GM19240 (cell line): ENCODE data around the gene MYH7.
"Not testable (repeated sequence)": the region's sequence is repeated elsewhere in the genome, so short reads cannot be mapped to it uniquely, and the experiment has no call there.

Experiments
- DNase-seq: peaks from one replicate; pipeline ENCODE4 v3.0.0; 2011; ENCODE audit warnings: low spot score; ENCODE audit not compliant: insufficient read length

The MYH7 gene

DNA sequence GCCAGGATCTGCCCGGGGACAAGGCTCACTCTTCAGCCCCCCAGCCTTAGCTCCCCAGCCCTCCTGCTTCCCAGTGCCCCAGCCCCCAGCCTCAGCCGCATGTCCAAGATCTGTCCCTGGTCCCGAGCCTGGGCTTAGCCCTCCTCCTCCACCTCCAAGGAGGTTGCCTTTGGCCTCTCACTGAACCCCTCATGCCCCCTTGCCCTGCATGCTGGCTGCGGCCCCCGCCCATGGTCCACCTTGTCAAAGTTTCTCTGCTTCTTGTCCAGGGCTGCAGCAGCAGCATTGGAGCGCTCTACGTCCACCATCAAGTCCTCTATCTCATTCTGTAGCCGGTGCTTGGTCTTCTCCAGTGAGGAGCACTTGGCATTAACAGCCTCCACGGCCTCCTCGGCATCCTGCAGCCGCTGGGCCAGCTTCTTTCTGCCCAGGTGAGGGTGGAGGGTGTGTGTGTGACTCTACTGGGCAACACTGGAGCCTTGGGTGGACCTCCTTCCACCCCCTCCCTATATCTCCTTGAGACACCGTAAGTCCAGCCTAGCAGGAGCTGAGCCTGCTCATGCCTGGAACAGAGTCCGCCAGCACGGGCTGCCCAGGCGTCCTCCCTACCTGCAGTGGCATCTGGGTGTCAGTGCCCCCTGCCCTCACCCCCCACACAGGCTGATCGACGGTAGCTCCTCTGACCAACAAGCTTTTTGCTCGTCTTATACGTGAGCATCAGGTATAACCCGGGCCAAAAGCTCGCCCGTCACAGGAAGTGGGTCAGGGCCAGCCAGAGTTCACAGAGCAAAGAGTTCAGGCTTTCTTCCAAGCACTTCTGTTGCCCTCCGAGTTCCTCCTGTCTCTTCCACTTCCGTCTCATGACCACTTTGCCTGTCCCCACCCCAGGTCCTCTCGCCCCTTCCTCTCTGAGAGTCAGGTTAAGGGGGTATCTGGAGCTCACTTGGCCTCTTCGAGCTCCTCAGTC is 47.3 kb downstream of the MYH7 start:
- no peak for DNase-seq

DNA sequence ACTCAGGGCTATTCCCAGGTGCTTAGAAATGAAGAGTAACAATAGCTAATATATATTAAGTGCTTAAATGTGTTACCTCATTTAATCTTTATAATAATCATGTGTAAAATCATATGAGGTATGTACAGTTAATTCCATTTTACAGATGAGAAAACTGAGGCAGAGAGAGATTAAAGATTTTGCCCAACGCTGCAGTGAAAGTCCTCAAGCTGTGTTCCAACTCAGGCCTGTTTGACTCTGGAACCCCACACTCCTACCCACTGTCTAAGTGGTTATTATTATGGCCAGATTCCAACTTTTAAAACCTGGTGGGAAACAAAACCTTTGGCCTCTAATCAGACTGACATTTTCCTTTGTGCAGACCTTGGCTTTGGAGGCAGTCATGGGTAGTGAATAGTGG is 48.5 kb downstream of the MYH7 start:
- no peak for DNase-seq

DNA sequence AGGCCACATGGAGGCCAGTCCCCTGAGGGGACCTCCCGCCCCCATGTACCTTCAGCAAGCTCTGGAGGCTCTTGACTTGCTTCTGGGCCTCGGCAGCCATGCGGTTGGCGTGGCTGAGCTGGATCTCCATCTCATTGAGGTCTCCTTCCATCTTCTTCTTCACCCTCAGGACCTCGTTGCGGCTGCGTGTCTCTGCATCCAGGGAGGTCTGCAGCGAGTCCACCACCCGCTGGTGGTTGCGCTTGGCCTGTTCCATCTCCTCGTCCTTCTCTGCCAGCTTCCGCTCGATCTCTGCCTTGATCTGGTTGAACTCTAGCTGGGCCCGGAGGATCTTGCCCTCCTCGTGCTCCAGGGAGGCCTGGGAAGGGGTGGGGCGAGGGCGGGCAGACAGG is 49.2 kb downstream of the MYH7 start:
- DNase-seq: not testable (repeated sequence)

DNA sequence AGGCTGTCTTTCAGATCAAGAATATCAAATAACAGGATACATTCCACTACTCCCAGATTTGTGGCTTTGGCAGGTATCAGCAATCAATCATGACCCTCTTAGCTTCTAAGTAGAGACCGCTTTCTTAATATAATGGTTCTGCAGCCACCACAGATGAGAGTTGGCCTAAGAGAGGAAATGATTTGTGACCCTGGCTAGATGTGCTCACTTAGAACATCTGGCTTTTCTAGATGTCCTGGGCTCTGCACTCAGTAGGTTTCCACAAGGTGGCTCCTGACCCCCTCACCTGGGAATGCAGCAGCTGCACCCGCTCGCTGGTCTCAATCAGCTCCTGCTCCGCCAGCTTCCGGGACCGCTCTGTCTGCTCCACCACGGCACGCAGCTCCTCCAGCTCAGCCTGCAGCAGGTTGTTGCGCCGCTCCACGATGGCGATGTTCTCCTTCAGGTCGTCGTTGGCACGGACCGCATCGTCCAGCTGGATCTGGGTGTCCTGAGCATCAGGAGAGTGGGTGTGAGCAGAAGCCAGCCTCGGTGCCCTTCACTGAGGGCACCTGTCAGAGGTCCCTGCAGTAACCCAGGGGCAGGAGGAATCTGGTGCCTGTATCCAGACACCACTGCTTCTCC is 49.7 kb downstream of the MYH7 start:
- DNase-seq: no peak

DNA sequence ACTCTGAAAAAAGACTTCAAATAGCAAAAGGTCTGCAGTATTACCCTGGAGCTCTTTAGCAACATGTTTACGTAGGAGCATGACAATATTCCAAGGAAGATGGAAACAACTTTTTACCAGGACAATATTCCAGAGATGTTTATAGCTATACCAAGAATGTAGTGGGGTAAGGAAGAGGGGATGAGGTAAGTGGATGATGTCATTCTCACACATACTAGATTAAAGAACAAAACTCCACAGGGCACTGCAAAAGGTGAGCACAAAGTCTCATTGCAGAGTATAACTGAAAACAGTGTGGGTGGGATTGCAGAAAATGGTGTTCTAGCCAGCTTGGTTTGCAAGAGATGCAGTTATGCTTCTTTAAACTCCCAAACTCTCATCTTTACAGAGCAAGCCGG is 50.2 kb downstream of the MYH7 start:
- DNase-seq: no peak

DNA sequence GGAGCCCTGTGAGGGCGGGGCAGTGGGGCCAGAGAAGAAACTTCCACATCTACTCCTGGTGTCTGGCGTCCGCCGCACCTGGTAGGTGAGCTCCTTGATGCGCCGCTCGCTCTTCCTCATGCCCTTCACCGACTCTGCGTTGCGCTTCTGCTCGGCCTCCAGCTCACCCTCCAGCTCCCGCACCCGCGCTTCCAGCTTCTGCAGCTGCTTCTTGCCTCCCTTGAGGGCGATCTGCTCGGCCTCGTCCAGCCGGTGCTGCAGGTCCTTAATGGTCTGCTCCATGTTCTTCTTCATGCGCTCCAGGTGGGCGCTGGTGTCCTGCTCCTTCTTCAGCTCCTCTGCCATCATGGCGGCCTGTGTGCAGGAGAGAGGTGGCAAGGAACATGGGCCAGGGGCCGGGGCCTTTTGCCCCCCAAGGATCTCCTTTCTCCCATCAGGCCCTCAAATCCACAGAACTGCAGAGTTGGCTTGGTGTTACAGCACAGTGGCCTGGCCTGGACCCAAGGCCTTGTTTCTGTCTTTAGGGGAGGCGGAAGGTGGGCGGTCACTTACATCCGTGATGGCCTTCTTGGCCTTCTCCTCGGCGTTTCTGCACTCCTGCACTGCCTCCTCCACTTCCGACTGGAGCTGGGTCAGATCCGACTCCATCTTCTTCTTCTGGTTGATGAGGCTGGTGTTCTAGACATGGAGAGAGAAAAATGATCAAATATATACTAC is 50.9 kb downstream of the MYH7 start:
- DNase-seq: no peak

DNA sequence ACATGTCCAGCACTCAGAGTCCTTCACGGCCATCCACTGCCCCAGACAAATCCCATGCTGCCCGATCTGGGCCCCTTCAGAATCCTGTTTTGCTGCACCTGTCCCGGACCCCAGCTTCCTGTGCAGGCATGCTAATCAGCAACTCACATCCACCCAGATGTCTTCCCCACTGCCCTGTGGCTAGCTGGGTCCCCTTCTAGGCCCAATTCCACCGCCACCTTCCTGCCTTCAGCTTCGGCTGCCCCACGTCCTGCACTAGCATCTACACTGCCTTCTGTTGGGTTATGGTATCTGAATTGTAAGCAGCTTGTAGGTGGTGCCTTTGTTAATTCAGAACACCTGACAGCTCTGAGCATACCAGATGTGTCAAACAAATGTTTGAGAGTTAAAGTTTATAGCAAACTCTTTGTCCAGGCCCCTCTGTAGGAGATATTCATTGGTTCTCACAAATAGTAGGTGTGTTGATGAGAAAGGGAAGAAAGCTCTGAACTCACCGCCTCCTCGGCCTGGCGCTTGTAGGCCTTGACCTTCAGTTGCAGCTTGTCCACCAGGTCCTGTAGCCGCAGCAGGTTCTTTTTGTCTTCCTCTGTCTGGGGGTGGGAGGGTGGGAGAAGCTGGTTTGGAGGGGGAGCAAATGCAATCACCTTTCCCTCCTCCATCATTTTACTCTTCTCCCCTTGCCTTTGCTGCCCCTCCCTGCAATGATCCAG is 52.6 kb downstream of the MYH7 start:
- DNase-seq: no peak

DNA sequence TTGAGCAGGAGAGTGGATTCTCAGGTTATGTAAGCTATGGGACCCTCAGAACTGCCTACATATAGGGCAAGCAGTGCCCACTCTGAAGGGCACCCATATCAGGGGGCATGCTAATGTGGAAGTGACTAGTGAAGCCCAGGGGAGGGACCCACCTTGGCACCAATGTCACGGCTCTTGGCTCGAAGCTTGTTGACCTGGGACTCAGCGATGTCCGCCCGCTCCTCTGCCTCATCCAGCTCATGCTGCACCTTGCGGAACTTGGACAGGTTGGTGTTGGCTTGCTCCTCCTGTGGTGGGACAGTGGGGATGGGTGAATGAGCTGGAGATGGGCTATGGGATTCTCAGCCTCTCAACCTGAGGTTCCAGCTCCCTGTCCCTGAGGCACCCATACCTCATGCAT is 53.2 kb downstream of the MYH7 start:
- DNase-seq: no peak

DNA sequence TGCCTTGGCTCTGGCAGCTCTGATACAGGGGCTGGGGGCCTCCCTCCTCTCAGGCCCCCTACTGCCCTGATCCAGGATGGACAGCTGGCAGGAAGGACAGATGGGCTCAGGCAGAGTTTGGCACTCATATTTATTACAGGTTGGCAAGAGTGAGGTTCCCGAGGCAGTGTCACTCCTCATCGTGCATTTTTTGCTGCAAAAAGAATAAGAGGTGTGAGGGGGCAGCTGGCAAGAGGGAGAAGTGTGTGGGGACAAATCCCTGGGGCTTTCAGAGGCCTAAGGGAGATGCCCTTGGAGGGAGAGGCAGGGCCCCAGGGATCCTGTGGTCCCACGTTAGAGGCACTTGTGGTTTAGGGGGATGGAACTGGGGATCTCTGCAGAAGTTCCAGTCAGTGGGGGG is 53.6 kb downstream of the MYH7 start:
- DNase-seq: no peak

DNA sequence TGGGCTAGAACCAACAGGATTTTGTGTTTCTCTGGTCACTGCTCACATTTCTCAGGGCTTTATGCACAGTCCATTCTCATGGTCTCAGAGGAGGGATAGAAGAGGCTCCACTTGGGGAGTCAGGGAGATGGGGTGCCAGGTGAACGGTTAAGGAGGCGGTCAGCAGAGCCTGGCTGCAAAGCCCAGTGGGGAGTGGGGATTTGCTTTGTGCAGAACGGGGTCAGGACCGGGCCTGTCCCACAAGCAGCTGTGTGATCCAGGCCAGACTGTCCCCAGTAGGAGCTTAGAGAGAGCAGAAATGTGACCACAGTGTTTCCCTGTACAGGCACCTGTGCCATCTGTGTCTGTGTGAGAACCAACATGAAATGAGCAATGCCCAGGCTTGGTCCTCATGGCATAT is 54.5 kb downstream of the MYH7 start:
- DNase-seq: no peak

DNA sequence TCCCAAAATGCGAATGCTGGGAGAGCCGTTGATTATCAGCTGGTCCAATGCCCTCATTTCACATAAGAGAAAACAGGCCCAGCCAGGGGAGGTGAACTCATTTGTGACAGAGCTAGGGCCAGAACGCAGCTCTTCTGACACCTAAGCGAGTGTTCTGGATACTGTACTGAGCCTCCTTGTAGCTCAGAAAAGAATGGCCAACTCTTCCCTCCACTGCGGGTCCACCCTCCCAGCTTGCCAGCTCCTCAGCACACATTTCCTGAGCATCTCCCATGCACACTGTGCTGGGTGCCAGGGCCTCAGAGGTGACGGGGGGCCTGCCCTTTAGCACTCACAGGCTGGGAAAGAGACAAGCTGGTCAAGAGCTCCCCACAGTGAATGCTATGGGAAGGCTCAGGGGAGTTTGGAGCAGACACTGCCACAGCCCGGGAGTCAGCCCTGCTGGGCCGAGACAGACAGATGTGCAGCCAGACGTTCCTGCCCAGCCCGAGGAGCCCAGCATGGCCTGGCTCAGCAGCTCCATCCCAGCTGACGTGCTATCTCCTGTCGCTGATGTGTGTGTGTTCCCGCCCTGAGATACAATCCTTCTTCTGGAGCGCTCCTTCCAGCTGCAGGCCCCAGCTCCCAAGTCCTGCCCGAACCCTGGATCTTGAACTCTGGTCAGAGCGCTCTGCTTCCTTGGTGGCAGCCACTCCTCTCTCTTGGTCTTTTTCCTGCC is 55.1 kb downstream of the MYH7 start:
- no peak for DNase-seq

DNA sequence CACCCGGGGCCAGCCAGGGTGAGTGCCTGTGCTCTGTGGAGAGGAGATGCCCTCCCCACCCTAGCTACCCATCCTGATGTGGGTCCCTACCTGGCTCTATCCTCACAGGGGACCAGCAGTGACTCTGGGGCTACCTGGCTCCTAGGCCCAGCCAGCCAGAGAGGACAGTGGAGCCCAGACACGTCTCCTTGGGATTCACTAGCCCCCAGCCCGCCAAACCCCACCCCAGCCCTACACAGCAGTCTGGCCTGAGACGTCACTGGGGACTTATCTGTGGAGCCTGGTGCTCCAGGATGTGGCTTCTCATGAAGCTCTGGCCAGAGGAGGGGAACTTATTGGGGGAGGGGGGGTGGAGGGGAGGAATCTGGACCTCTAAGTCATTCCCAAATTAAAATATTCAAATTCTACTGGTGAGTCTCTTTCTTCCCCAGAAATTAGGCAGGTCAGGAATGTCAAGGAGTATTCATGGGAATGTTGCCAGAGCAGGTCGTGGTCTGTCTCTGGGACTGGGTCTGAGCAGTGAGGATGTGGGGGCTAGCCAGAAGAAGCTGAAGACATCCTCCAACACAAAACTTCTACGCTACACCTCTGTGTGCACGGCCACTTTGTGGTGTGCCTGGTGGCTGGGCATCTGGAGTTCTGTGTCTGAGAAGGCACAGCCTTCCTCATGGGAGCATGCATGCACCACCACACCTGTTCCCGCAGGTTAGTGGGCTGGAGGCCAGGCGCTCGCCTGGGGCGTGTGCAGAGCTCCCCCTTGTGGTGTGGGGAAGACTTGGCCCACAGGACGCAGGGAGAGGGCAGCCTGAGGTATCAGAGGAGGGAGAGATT is 55.9 kb downstream of the MYH7 start:
- DNase-seq: peak; percentile 78

DNA sequence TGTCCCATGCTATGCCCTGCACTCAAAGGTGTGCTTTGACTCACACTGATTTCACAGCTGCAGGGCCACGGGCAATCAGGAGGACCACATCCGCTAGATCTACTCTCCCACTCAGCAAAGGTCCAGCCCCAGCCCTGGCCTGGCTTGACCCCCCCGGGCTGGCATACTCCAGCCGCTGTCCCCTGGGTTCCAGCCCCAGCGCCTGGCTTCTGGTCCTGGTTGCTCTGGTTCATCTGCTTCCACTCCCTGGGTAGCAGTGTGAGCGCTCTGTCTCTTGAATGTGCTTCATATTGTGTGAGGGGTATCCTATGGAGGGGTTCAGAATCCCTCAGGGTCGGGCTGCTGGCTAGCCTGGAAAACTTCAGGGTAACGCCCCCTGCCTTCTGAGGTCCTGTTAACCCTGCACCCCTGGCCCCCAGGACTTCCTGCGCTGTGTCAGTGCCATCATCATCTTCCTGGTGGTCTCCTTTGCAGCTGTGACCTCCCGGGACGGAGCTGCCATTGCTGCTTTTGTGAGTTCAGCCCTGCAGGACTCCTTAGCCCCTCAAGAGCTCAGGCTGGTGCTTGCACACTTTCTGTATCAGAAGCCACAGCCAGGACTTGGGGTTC is 56.7 kb downstream of the MYH7 start:
- no peak for DNase-seq

DNA sequence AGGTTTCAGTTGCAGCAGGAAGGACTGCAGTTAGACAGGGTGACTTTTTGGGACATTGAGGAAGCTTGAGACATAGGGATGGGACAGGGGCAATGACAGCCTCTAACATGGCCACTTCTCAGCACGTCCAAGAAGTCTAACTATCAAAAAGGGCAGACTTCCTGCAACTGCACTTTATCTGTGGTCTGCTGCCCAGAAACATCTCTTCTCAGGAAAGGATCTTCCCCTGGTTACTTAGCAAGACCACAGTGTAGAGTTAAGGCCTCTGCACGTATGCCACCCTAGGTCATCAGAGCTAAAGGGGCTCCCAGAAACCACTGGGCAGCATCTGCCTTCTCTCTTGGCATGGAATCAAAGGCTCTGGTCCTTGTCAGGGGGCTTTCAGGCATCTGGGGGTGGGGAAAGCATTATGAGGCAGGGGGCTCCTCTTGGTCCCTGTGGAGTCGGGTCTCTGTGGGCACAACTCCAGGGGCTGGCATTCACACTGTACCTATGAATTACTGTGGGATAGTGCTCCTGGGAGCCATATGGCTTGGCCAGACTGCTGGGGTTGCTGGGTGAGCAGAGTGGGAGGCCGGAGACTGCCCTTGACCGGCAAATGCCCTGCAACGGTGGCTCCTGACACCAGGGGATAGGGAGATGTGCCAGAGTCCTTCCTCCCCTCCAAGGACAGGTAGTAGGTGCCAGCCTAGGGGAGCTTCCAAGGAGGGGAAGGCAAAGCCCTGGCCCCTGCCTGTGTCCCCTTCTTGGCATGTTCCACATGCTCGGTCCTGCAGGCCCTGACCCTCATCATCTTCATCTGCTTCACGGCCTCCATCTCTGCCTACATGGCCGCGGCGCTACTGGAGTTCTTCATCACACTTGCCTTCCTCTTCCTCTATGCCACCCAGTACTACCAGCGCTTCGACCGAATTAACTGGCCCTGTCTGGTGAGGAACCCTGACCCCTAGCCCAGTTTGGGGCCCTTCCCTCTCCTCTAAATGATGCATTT is 57.6 kb downstream of the MYH7 start:
- no peak for DNase-seq

DNA sequence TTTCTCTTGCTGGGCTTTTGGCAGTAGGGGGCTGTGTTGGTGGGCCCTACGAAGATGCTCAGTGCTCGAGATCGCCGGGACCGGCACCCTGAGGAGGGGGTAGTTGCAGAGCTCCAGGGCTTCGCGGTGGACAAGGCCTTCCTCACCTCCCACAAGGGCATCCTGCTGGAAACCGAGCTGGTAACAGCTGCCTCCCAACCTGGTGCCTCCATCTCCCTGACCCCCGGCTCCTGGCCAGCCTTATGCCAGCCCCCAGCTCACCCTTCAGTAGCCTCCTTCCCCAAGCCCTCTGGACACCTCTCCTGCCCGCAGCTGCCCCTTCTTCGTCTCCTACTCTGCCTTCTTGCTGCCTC is 58.3 kb downstream of the MYH7 start:
- DNase-seq: no peak

DNA sequence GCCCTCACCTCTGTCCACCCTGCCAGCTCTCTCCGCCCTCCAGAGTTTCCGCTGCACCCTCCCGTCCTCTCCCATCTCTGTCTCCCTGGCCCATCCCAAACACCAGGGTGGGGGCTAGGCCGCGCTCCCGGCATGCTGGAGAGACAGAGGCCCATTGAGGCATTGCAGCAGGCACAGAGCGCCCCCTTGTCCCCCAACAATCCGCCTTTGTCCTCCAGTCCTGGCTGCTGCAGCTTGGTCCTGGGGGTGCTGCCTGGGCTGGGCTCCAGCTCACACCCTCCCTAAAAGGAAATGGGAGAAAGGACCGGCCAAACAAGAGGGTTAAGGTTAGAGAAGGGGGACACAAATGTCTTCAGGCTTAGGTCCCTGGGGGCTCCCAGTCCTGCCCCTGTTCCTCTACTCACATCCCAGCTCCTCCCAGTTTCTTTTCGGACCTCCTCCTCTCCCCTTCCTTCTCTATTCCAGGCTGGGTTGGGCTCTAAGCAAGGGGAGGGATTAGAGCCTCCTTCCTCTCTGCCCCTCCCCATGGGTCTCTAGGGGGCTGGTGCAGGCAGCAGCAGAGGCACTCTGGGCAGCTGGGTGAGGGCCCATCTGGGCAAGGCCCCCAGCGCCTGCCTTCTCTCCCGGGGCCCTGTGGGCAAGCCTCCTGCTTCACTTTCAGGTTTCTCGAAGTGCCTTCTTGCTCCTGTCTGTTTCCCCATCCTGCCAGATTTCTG is 58.8 kb downstream of the MYH7 start, which contains the start of gene CMTM5:
TSS of gene CMTM5 (plus strand) at position 565 of the 716 bp plus-strand sequence. CDS start 206 bp downstream, outside the sequence.
- no peak for DNase-seq

DNA sequence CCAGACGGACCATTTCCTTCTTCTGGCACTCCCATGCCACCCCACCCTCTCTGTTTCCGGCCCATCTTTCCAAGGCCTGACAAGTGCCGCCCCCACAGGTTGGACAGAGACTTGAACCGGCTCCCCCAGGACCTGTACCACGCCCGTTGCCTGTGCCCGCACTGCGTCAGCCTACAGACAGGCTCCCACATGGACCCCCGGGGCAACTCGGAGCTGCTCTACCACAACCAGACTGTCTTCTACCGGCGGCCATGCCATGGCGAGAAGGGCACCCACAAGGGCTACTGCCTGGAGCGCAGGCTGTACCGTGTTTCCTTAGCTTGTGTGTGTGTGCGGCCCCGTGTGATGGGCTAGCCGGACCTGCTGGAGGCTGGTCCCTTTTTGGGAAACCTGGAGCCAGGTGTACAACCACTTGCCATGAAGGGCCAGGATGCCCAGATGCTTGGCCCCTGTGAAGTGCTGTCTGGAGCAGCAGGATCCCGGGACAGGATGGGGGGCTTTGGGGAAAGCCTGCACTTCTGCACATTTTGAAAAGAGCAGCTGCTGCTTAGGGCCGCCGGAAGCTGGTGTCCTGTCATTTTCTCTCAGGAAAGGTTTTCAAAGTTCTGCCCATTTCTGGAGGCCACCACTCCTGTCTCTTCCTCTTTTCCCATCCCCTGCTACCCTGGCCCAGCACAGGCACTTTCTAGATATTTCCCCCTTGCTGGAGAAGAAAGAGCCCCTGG is 59.8 kb downstream of the MYH7 start:
- no peak for DNase-seq
